Loucy (cell line): ENCODE results near the gene CBX3.
"Not testable (repeated sequence)": the region's sequence is repeated elsewhere in the genome, so short reads cannot be mapped to it uniquely, and the experiment has no call there.

Source experiments
- H2AFZ ChIP-seq: fragments of 200-600 bp; sonication (generic); 2 replicates; pipeline ENCODE4 v1.6.0; 2016; ENCODE audit warnings: antibody characterized with exemption, mild to moderate bottlenecking, low read length, moderate library complexity
- H3F3A ChIP-seq: fragments of 200-600 bp; 2 replicates; pipeline ENCODE4 v1.6.0; 2016; ENCODE audit warnings: antibody characterized with exemption, low read depth, mild to moderate bottlenecking
- H3K27me3 ChIP-seq: fragments of 200-600 bp; sonication (generic); 2 replicates; pipeline ENCODE4 v1.6.1; 2014; ENCODE audit warnings: low read length, mild to moderate bottlenecking; ENCODE audit not compliant: insufficient read depth, poor library complexity, severe bottlenecking
- H3K36me3 ChIP-seq: fragments of 200-600 bp; sonication (generic); 2 replicates; pipeline ENCODE4 v1.6.1; 2016; ENCODE audit warnings: low read length; ENCODE audit not compliant: insufficient read depth
- H3K4me1 ChIP-seq: fragments of 200-600 bp; sonication (generic); 2 replicates; pipeline ENCODE4 v1.5.1; 2014; ENCODE audit warnings: low read length, mild to moderate bottlenecking; ENCODE audit not compliant: insufficient read depth, poor library complexity, severe bottlenecking
- H3K4me2 ChIP-seq: fragments of 200-600 bp; sonication (generic); 2 replicates; pipeline ENCODE4 v1.6.0; 2014; ENCODE audit warnings: antibody characterized with exemption, low read length, low read depth, mild to moderate bottlenecking; ENCODE audit not compliant: poor library complexity, severe bottlenecking
- H3K4me3 ChIP-seq: fragments of 200-600 bp; sonication (generic); 2 replicates; pipeline ENCODE4 v1.5.1; 2014; ENCODE audit warnings: low read length, mild to moderate bottlenecking, mixed read lengths; ENCODE audit not compliant: poor library complexity, severe bottlenecking
- H3K79me2 ChIP-seq: fragments of 200-600 bp; sonication (generic); 2 replicates; pipeline ENCODE4 v1.6.1; 2014; ENCODE audit warnings: low read length; ENCODE audit not compliant: insufficient read depth
- H3K9ac ChIP-seq: fragments of 200-600 bp; sonication (generic); 2 replicates; pipeline ENCODE4 v1.6.0; 2014; ENCODE audit warnings: mild to moderate bottlenecking, low read depth, low read length, moderate library complexity; ENCODE audit not compliant: poor library complexity, severe bottlenecking
- H3K9me2 ChIP-seq: fragments of 200-600 bp; sonication (generic); replicated peaks from 2 replicates; pipeline ENCODE4 v1.6.1; 2016; ENCODE audit warnings: low read depth, low read length, mixed read lengths
- H3K9me3 ChIP-seq: fragments of 200-600 bp; sonication (generic); 2 replicates; pipeline ENCODE4 v1.6.1; 2014; ENCODE audit warnings: mild to moderate bottlenecking, antibody characterized with exemption, low read length, low read depth; ENCODE audit not compliant: insufficient read depth
- H4K20me1 ChIP-seq: fragments of 200-600 bp; sonication (generic); 2 replicates; pipeline ENCODE4 v1.6.0; 2014; ENCODE audit warnings: antibody characterized with exemption, low read length, mild to moderate bottlenecking; ENCODE audit not compliant: insufficient read depth, poor library complexity, severe bottlenecking
- CTCF ChIP-seq: fragments of 200-600 bp; sonication (generic); conservative IDR thresholded peaks from 2 replicates; pipeline ENCODE4 v1.5.1; 2014; ENCODE audit warnings: mild to moderate bottlenecking, antibody characterized with exemption, low read length
- EZH2phosphoT487 ChIP-seq: fragments of 200-600 bp; IDR thresholded peaks from 2 replicates; pipeline ENCODE4 v1.6.1; 2018; ENCODE audit warnings: antibody characterized with exemption, mild to moderate bottlenecking, moderate library complexity, borderline replicate concordance

CBX3 gene

GRCh38 chr7:26160896-26161295 lies 40.6 kb upstream of the CBX3 start:
- no peaks in the 10 kb centered on the region for H3K9me3 ChIP-seq
- H2AFZ ChIP-seq = no peak overlapping the region
- no peak overlapping the region for H3K4me2 ChIP-seq
- H3K27me3 ChIP-seq = no peaks in the 10 kb centered on the region
- H4K20me1 ChIP-seq = no peaks in the 10 kb centered on the region
- peaks cover 7% of the 10 kb centered on the region; the same call in 1 of the 2 replicates for H3K79me2 ChIP-seq
- no peak for TF ChIP-seq EZH2phosphoT487
- TF ChIP-seq CTCF = no peak
- no peak overlapping the region for H3K4me3 ChIP-seq
- no peaks in the 10 kb centered on the region for H3K36me3 ChIP-seq
- H3F3A ChIP-seq = no peaks in the 10 kb centered on the region
- H3K4me1 ChIP-seq = peaks cover 31% of the 10 kb centered on the region
- no peaks in the 10 kb centered on the region for H3K9me2 ChIP-seq
- no peak overlapping the region for H3K9ac ChIP-seq

DNA sequence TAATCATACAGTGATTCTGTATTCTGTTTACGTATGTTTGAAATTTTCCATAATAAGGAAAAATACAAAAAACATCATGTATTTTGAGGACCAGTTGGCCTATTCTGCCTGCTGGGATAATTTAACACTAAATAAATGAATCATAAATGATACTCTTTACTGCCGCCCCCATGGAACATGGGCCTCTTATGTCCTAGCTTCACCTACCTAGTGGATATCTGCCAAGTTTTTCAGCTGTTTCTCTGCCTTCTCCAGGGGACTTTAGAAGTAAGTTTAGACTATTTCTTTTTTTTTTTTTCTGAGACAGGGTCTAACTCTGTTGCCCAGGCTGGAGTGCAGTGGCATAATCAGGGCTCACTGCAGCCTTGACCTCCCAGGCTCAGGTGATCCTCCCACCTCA lies 39.1 kb upstream of the CBX3 start:
- Histone ChIP-seq H3K9me2 (no peaks in the 10 kb centered on the region), H3K4me3 (no peak overlapping the region), H3K9ac (no peak overlapping the region), H3K36me3 (no peaks in the 10 kb centered on the region), H3K4me2 (no peak overlapping the region), H3F3A (no peaks in the 10 kb centered on the region), H2AFZ (no peak overlapping the region), H3K27me3 (no peaks in the 10 kb centered on the region), H3K9me3 (no peaks in the 10 kb centered on the region), H3K79me2 (peaks cover 7% of the 10 kb centered on the region; the same call in 1 of the 2 replicates), H3K4me1 (peaks cover 25% of the 10 kb centered on the region), H4K20me1 (no peaks in the 10 kb centered on the region)
- TF ChIP-seq EZH2phosphoT487 (no peak), CTCF (no peak)

GRCh38 chr7:26163804-26164203 lies 37.7 kb upstream of the CBX3 start:
- peaks cover 21% of the 10 kb centered on the region for H3K4me1 ChIP-seq
- H3K9me3 ChIP-seq, H3K36me3 ChIP-seq, H3K27me3 ChIP-seq, H3F3A ChIP-seq, H3K9ac ChIP-seq, H3K9me2 ChIP-seq, H4K20me1 ChIP-seq, H3K79me2 ChIP-seq, H2AFZ ChIP-seq, H3K4me3 ChIP-seq, H3K4me2 ChIP-seq: not testable (repeated sequence)

GRCh38 chr7:26165950-26166683 lies 35.4 kb upstream of the CBX3 start:
- Histone ChIP-seq H3K36me3 (no peaks in the 10 kb centered on the region), H3K79me2 (no peaks in the 10 kb centered on the region), H3K4me3 (no peak overlapping the region), H3F3A (no peaks in the 10 kb centered on the region), H2AFZ (no peak overlapping the region), H3K4me2 (no peak overlapping the region), H3K9me3 (no peaks in the 10 kb centered on the region), H3K9me2 (no peaks in the 10 kb centered on the region), H4K20me1 (no peaks in the 10 kb centered on the region), H3K9ac (no peak overlapping the region), H3K4me1 (peaks cover 12% of the 10 kb centered on the region), H3K27me3 (no peaks in the 10 kb centered on the region)
- TF ChIP-seq EZH2phosphoT487 = no peak
- no peak for TF ChIP-seq CTCF
